Caco-2 (cell line): ENCODE measurements around the gene SHISAL2A. TPM values are rescaled to one million over a fixed set of nuclear protein-coding genes. Genes with fewer than 3 reads are reported as not detected.
A peak's percentile ranks its signal among the peaks of the same experiment; 100 is the strongest.

ENCODE experiments used
- BruUV-seq: library from RNA; stranded (reverse); fragments of 400-500 nt; replicated peaks from 2 replicates; lab custom pipeline; 2021; lab: Mats Ljungman, UMichigan
- CTCF ChIA-PET: fragments of 300-600 bp; sonication (Branson Sonifier 250); formaldehyde crosslinking; loops from one replicate; lab custom pipeline; 2022; ENCODE audit warnings: antibody characterized with exemption; lab: Charles Lee
- POLR2A ChIA-PET: fragments of 300-600 bp; sonication (Branson Sonifier 250); formaldehyde crosslinking; loops from one replicate; lab custom pipeline; 2022; ENCODE audit warnings: antibody characterized with exemption; lab: Charles Lee
- DNase-seq, 2 experiments: peaks; one replicate each; pipeline versions ENCODE4 v3.0.0 to v3.0.0-alpha.2; 2020 to 2022
- H3K27me3 ChIP-seq: replicated peaks from 2 replicates; pipeline ENCODE4 v1.6.0; 2011; ENCODE audit warnings: low read length; ENCODE audit not compliant: control insufficient read depth, insufficient read depth
- H3K36me3 ChIP-seq: 2 replicates; pipeline ENCODE4 v1.5.1; 2011; ENCODE audit warnings: low read length; ENCODE audit not compliant: control insufficient read depth, insufficient read depth
- H3K4me1 ChIP-seq: fragments of 250-450 bp; sonication (Bioruptor Pico); 2 replicates; pipeline ENCODE4 v1.5.1; 2020; ENCODE audit warnings: mild to moderate bottlenecking
- H3K4me3 ChIP-seq: 2 replicates; pipeline ENCODE4 v1.5.1; 2011; ENCODE audit warnings: low read depth, mild to moderate bottlenecking, control low read depth, low read length
- H3K9me3 ChIP-seq: fragments of 250-450 bp; sonication (Bioruptor Pico); 2 replicates; pipeline ENCODE4 v1.5.1; 2020; ENCODE audit warnings: mild to moderate bottlenecking, moderate library complexity
- H3K27ac Mint-ChIP-seq: one replicate; pipeline ENCODE4 v1.8.0; 2022; ENCODE audit warnings: mixed read lengths; ENCODE audit not compliant: unreplicated experiment
- H3K27me3 Mint-ChIP-seq: one replicate; pipeline ENCODE4 v1.8.0; 2022; ENCODE audit warnings: mixed read lengths; ENCODE audit not compliant: insufficient read depth, unreplicated experiment
- H3K36me3 Mint-ChIP-seq: one replicate; pipeline ENCODE4 v1.8.0; 2022; ENCODE audit warnings: mild to moderate bottlenecking, mixed read lengths; ENCODE audit not compliant: insufficient read depth, unreplicated experiment
- H3K4me1 Mint-ChIP-seq: one replicate; pipeline ENCODE4 v1.8.0; 2022; ENCODE audit warnings: low read depth, mixed read lengths; ENCODE audit not compliant: unreplicated experiment
- H3K4me3 Mint-ChIP-seq: one replicate; pipeline ENCODE4 v1.8.0; 2022; ENCODE audit warnings: mild to moderate bottlenecking, moderate library complexity, mixed read lengths; ENCODE audit not compliant: unreplicated experiment
- H3K9me3 Mint-ChIP-seq: one replicate; pipeline ENCODE4 v1.8.0; 2022; ENCODE audit warnings: mixed read lengths; ENCODE audit not compliant: unreplicated experiment
- CTCF ChIP-seq, 2 experiments: fragments of 200-600 bp in 1 of 2; IDR thresholded peaks; 1 replicate in 1 of 2; 2 replicates in 1 of 2; pipeline versions ENCODE4 v1.5.1 to v1.8.0; 2011 to 2022; ENCODE audit warnings: antibody characterized with exemption in 1 of 2, control low read depth in 1 of 2, inconsistent platforms in 1 of 2, low read depth in 1 of 2, low read length in 1 of 2, mild to moderate bottlenecking in 1 of 2, moderate library complexity in 1 of 2; ENCODE audit not compliant: insufficient read depth in 1 of 2, severe bottlenecking in 1 of 2, unreplicated experiment in 1 of 2
- intact Hi-C: fragments of 100-400 bp; cut with micrococcal nuclease; formaldehyde crosslinking; loops from one replicate; pipeline ENCODE4 v1.10.0; 2022; ENCODE audit not compliant: unreplicated experiment
- total RNA-seq: library from RNA; stranded (reverse); gene quantifications from 2 replicates; pipeline ENCODE4 v1.2.3, GENCODE V29; 2022

Gene SHISAL2A
- total RNA-seq, 1 experiment from 2014 or later: 3.7 TPM

GRCh38 chr1:52702886-52703787 lies 70.2 kb downstream of the SHISAL2A start:
- intact Hi-C loops: loop anchor here (5.0 kb wide), 1 partner anchor 124 kb away; no protein-coding TSS in a partner anchor
- Mint-ChIP-seq H3K27me3 (no peaks in the 10 kb centered on the region), H3K9me3 (no peaks in the 10 kb centered on the region), H3K4me1 (peaks cover 21% of the 10 kb centered on the region), H3K4me3 (peak overlapping the region; percentile 80), H3K36me3 (peaks cover 52% of the 10 kb centered on the region), H3K27ac (peak overlapping the region; percentile 86)
- CTCF ChIA-PET: no interaction called here
- peak overlapping the region; percentile 41 for H3K4me3 ChIP-seq
- DNase-seq: peak; percentile 81 to 88
- TF ChIP-seq CTCF (IDR thresholded peaks at IDR 0.05; ENCODE audit: insufficient read depth in 1 of 2, low read depth in 1 of 2, low read length in 1 of 2, severe bottlenecking in 1 of 2, unreplicated experiment in 1 of 2): no peak
- peaks cover 30% of the 10 kb centered on the region for H3K4me1 ChIP-seq
- TSS peak; percentile 34 for BruUV-seq
- H3K36me3 ChIP-seq: no peaks in the 10 kb centered on the region
- no peaks in the 10 kb centered on the region for H3K27me3 ChIP-seq
- POLR2A ChIA-PET: no interaction called here
- H3K9me3 ChIP-seq: no peaks in the 10 kb centered on the region

GRCh38 chr1:52706136-52706670 lies 73.2 kb downstream of the SHISAL2A start:
- no peak overlapping the region for H3K4me3 ChIP-seq
- Mint-ChIP-seq H3K4me3 (peak overlapping the region; percentile 61), H3K36me3 (peaks cover 47% of the 10 kb centered on the region), H3K9me3 (no peaks in the 10 kb centered on the region), H3K4me1 (peaks cover 21% of the 10 kb centered on the region), H3K27ac (peak overlapping the region; percentile 56), H3K27me3 (no peaks in the 10 kb centered on the region)
- H3K4me1 ChIP-seq: peaks cover 36% of the 10 kb centered on the region
- ChIA-PET POLR2A (no interaction called here), CTCF (no interaction called here)
- DNase-seq: peak in 1 of 2 experiments; percentile 37
- H3K36me3 ChIP-seq: no peaks in the 10 kb centered on the region
- no peaks in the 10 kb centered on the region for H3K9me3 ChIP-seq
- BruUV-seq: no TSS peak
- no peaks in the 10 kb centered on the region for H3K27me3 ChIP-seq
- TF ChIP-seq CTCF (IDR thresholded peaks at IDR 0.05; ENCODE audit: insufficient read depth in 1 of 2, low read depth in 1 of 2, low read length in 1 of 2, severe bottlenecking in 1 of 2, unreplicated experiment in 1 of 2): no peak
- intact Hi-C loops: loop anchor here (5.0 kb wide), 1 partner anchor 476 kb away; no protein-coding TSS in a partner anchor

Other genes starting within 250 kb of the SHISAL2A start
- gene ORC1, start 228.7 kb upstream of the SHISAL2A start, total RNA-seq: 12.1 and 14.0 TPM in 2 replicates
- 40.4 and 43.1 TPM in 2 replicates for gene PRPF38A, start 228.6 kb upstream of the SHISAL2A start, total RNA-seq
- gene TUT4, start 80.1 kb upstream of the SHISAL2A start, total RNA-seq: 54.9 and 57.6 TPM in 2 replicates
- 19.4 and 21.7 TPM in 2 replicates for gene GPX7, start 30.8 kb upstream of the SHISAL2A start, total RNA-seq
- gene COA7, start 65.2 kb downstream of the SHISAL2A start, total RNA-seq: 38.4 and 40.2 TPM in 2 replicates
- gene ZYG11B, start 93.3 kb downstream of the SHISAL2A start, total RNA-seq: 15.8 and 17.1 TPM in 2 replicates
- gene ZYG11A, start 209.6 kb downstream of the SHISAL2A start, total RNA-seq: 2.3 and 2.4 TPM in 2 replicates